GM18499 (cell line): Measurements from ENCODE around the gene FLT3LG.
"Not testable (repeated sequence)": the region's sequence is repeated elsewhere in the genome, so short reads cannot be mapped to it uniquely, and the experiment has no call there.

ENCODE experiments used
- ATAC-seq: cut with Tn5 transposase; IDR thresholded peaks from one replicate; pipeline ENCODE4 v1.9.1; 2021; ENCODE audit warnings: moderate number of reproducible peaks; ENCODE audit not compliant: insufficient read depth, unreplicated experiment

FLT3LG gene

GRCh38 chr19:49459388-49459787 lies 14.6 kb upstream of the FLT3LG start:
- ATAC-seq = no peak

GRCh38 chr19:49461130-49461529 lies 12.9 kb upstream of the FLT3LG start:
- not testable (repeated sequence) for ATAC-seq

GRCh38 chr19:49461656-49462055 lies 12.4 kb upstream of the FLT3LG start:
- no peak for ATAC-seq

- no peak for ATAC-seq
Measured at GRCh38 chr19:49462492-49462891, 11.5 kb upstream of the FLT3LG start.

- ATAC-seq = no peak
Measured at GRCh38 chr19:49463960-49464740, 9.9 kb upstream of the FLT3LG start.

- no peak for ATAC-seq
Measured at GRCh38 chr19:49465371-49465770, 8.6 kb upstream of the FLT3LG start.

GRCh38 chr19:49468199-49468598 lies 5.8 kb upstream of the FLT3LG start:
- ATAC-seq = no peak

GRCh38 chr19:49468746-49469447 lies 5.1 kb upstream of the FLT3LG start:
- ATAC-seq = peak; percentile 45

- ATAC-seq = no peak
Measured at GRCh38 chr19:49469828-49470614, 4.0 kb upstream of the FLT3LG start.

GRCh38 chr19:49470615-49470978 lies 3.4 kb upstream of the FLT3LG start:
- ATAC-seq = no peak

- ATAC-seq = no peak
Measured at GRCh38 chr19:49472936-49473335, 1.1 kb upstream of the FLT3LG start.

- not testable (repeated sequence) for ATAC-seq
Measured at GRCh38 chr19:49473501-49473867, 531 bp upstream of the FLT3LG start.

GRCh38 chr19:49474542-49474924 lies 518 bp downstream of the FLT3LG start:
- ATAC-seq = no peak

- no peak for ATAC-seq
Measured at GRCh38 chr19:49475191-49475917, 1.3 kb downstream of the FLT3LG start.

- no peak for ATAC-seq
Measured at GRCh38 chr19:49475995-49476880, 2.2 kb downstream of the FLT3LG start.

GRCh38 chr19:49479975-49480628 lies 6.1 kb downstream of the FLT3LG start:
- no peak for ATAC-seq

GRCh38 chr19:49481020-49481683 lies 7.1 kb downstream of the FLT3LG start:
- ATAC-seq = no peak

- no peak for ATAC-seq
Measured at GRCh38 chr19:49486232-49486631, 12.2 kb downstream of the FLT3LG start.
